GM23338 (cell line): ENCODE results near the gene LRRC28. TPM values are rescaled to one million over a fixed set of nuclear protein-coding genes. Genes with fewer than 3 reads are reported as not detected.
A peak's percentile ranks its signal among the peaks of the same experiment; 100 is the strongest.

Experiments
- ATAC-seq: fragments of 200-7000 bp; cut with Tn5 transposase; 3 replicates; pipeline ENCODE4 v1.9.1; 2020
- DNase-seq: peaks from one replicate; pipeline ENCODE4 v3.0.0-alpha.2; 2015; ENCODE audit warnings: low spot score
- H2AFZ ChIP-seq: fragments of 200-600 bp; sonication (generic); 2 replicates; pipeline ENCODE4 v1.8.0; 2016; ENCODE audit warnings: antibody characterized with exemption, mild to moderate bottlenecking, moderate library complexity
- H3F3A ChIP-seq: fragments of 200-600 bp; sonication (generic); replicated peaks from 2 replicates; pipeline ENCODE4 v1.8.0; 2017; ENCODE audit warnings: antibody characterized with exemption, mixed run types, low read depth
- H3K27ac ChIP-seq: fragments of 200-600 bp; sonication (generic); 2 replicates; pipeline ENCODE4 v1.6.1; 2016; ENCODE audit warnings: low read depth
- H3K27me3 ChIP-seq: fragments of 200-600 bp; sonication (generic); 2 replicates; pipeline ENCODE4 v1.8.0; 2016; ENCODE audit warnings: mild to moderate bottlenecking, mixed run types, moderate library complexity; ENCODE audit not compliant: insufficient read depth
- H3K36me3 ChIP-seq: fragments of 200-600 bp; sonication (generic); 2 replicates; pipeline ENCODE4 v1.8.0; 2016; ENCODE audit warnings: mild to moderate bottlenecking; ENCODE audit not compliant: insufficient read depth
- H3K4me1 ChIP-seq: fragments of 200-600 bp; sonication (generic); 2 replicates; pipeline ENCODE4 v1.8.0; 2016; ENCODE audit warnings: mild to moderate bottlenecking, moderate library complexity; ENCODE audit not compliant: insufficient read depth
- H3K4me2 ChIP-seq: fragments of 200-600 bp; sonication (generic); 2 replicates; pipeline ENCODE4 v1.7.1; 2017; ENCODE audit warnings: mixed run types
- H3K4me3 ChIP-seq: fragments of 200-600 bp; sonication (generic); 2 replicates; pipeline ENCODE4 v1.6.1; 2016; ENCODE audit warnings: mixed run types
- H3K79me2 ChIP-seq: fragments of 200-600 bp; sonication (generic); replicated peaks from 2 replicates; pipeline ENCODE4 v1.8.0; 2017; ENCODE audit warnings: mild to moderate bottlenecking; ENCODE audit not compliant: insufficient read depth
- H3K9me2 ChIP-seq: fragments of 200-600 bp; sonication (generic); 2 replicates; pipeline ENCODE4 v1.8.0; 2017; ENCODE audit not compliant: insufficient read depth
- H4K20me1 ChIP-seq: fragments of 200-600 bp; sonication (generic); replicated peaks from 2 replicates; pipeline ENCODE4 v1.8.0; 2017; ENCODE audit warnings: mild to moderate bottlenecking; ENCODE audit not compliant: insufficient read depth
- H3K27ac Mint-ChIP-seq: 2 replicates; pipeline ENCODE4 v1.8.0; 2020; ENCODE audit warnings: inconsistent platforms, mild to moderate bottlenecking, moderate library complexity, mixed read lengths
- H3K27me3 Mint-ChIP-seq: 3 replicates; pipeline ENCODE4 v1.8.0; 2022; ENCODE audit warnings: low read depth, mild to moderate bottlenecking, moderate library complexity, mixed read lengths, inconsistent platforms; ENCODE audit not compliant: insufficient read depth, poor library complexity
- H3K36me3 Mint-ChIP-seq: 3 replicates; pipeline ENCODE4 v1.8.0; 2021; ENCODE audit warnings: low read depth, mild to moderate bottlenecking, inconsistent platforms, moderate library complexity, mixed read lengths
- H3K4me1 Mint-ChIP-seq: 3 replicates; pipeline ENCODE4 v1.8.0; 2020; ENCODE audit warnings: mild to moderate bottlenecking, inconsistent platforms, mixed read lengths
- H3K4me3 Mint-ChIP-seq: 3 replicates; pipeline ENCODE4 v1.8.0; 2021; ENCODE audit warnings: moderate library complexity, mild to moderate bottlenecking, inconsistent platforms, mixed read lengths
- H3K9me3 Mint-ChIP-seq: 3 replicates; pipeline ENCODE4 v1.8.0; 2020; ENCODE audit warnings: moderate library complexity, mild to moderate bottlenecking, inconsistent platforms, mixed read lengths
- CREB1 ChIP-seq: fragments of 250-450 bp; sonication (Bioruptor Pico); IDR thresholded peaks from 2 replicates; pipeline ENCODE4 v1.5.0; 2020; ENCODE audit warnings: low read depth, mild to moderate bottlenecking, moderate library complexity
- CTCF ChIP-seq, 2 experiments: fragments of 200-600 bp in 1 of 2; sonication (generic) in 1 of 2; conservative IDR thresholded peaks; 2 replicates each; pipeline versions ENCODE4 v1.5.1 to v1.6.1; 2016 to 2017; ENCODE audit warnings: antibody characterized with exemption in 2 of 2, low read depth in 2 of 2, mild to moderate bottlenecking in 2 of 2, moderate library complexity in 1 of 2
- ETS1 ChIP-seq: IDR thresholded peaks from 2 replicates; pipeline ENCODE4 v1.6.1; 2016; ENCODE audit warnings: antibody characterized with exemption
- EZH2 ChIP-seq: fragments of 200-600 bp; sonication (generic); IDR thresholded peaks from one replicate; pipeline ENCODE4 v1.8.0; 2017; ENCODE audit warnings: antibody characterized with exemption, mild to moderate bottlenecking, low read depth; ENCODE audit not compliant: unreplicated experiment
- EZH2phosphoT487 ChIP-seq: fragments of 200-600 bp; sonication (generic); IDR thresholded peaks from one replicate; pipeline ENCODE4 v1.8.1; 2018; ENCODE audit warnings: antibody characterized with exemption; ENCODE audit not compliant: unreplicated experiment
- JUNB ChIP-seq: IDR thresholded peaks from one replicate; pipeline ENCODE4 v1.6.1; 2016; ENCODE audit warnings: antibody characterized with exemption; ENCODE audit not compliant: unreplicated experiment
- NANOG ChIP-seq: IDR thresholded peaks from 2 replicates; pipeline ENCODE4 v1.6.1; 2016; ENCODE audit warnings: antibody characterized with exemption, borderline replicate concordance
- REST ChIP-seq: IDR thresholded peaks from one replicate; pipeline ENCODE4 v1.6.1; 2018; ENCODE audit warnings: antibody characterized with exemption; ENCODE audit not compliant: unreplicated experiment
- STAT1 ChIP-seq: IDR thresholded peaks from one replicate; pipeline ENCODE4 v1.6.1; 2016; ENCODE audit warnings: antibody characterized with exemption; ENCODE audit not compliant: unreplicated experiment
- ZNF114 ChIP-seq: fragments of 250-450 bp; sonication (Bioruptor Pico); IDR thresholded peaks from 2 replicates; pipeline ENCODE4 v1.5.0; 2020; ENCODE audit warnings: mild to moderate bottlenecking, moderate library complexity
- ZNF331 ChIP-seq: fragments of 250-450 bp; sonication (Bioruptor Pico); IDR thresholded peaks from 2 replicates; pipeline ENCODE4 v1.5.0; 2020; ENCODE audit warnings: low read depth, mild to moderate bottlenecking, moderate library complexity
- polyA plus RNA-seq: library from polyadenylated mRNA; unstranded; fragments of >200 nt; fragmentation: Nextera tagmentation; extraction: Ambion mirVana; gene quantifications from 2 replicates; pipeline ENCODE4 v1.2.1, GENCODE V29; 2016
- total RNA-seq: library from RNA; depleted of rRNA; stranded (reverse); fragments of >200 nt; shearing (Covaris generic); gene quantifications from 2 replicates; pipeline ENCODE4 v1.2.3, GENCODE V29; 2014
- TF ChIP-seq, protein P1 (sequence below): fragments of 250-450 bp; sonication (Bioruptor Pico); IDR thresholded peaks from 2 replicates; pipeline ENCODE4 v1.5.0; 2020; ENCODE audit warnings: mild to moderate bottlenecking, moderate library complexity

Gene LRRC28
- total and polyA plus RNA-seq, 2 experiments from 2014 or later, result 12.9 to 28.4 TPM

GRCh38 chr15:99399061-99399460 is 147.8 kb downstream of the LRRC28 start:
- H3F3A ChIP-seq, result no peaks in the 10 kb centered on the region
- Mint-ChIP-seq H3K36me3 (no peaks in the 10 kb centered on the region; the same call in 2 of the 3 replicates), H3K27ac (no peak overlapping the region), H3K9me3 (no peaks in the 10 kb centered on the region), H3K4me1 (peaks cover 9% of the 10 kb centered on the region), H3K4me3 (no peak overlapping the region), H3K27me3 (peaks cover 2% of the 10 kb centered on the region)
- no peaks in the 10 kb centered on the region for H3K79me2 ChIP-seq
- H2AFZ ChIP-seq, result 0 out of 2 replicates have a peak overlapping the region, but pooled peaks have one; percentile 7
- no peaks in the 10 kb centered on the region for H3K4me1 ChIP-seq
- no peak overlapping the region for H3K4me2 ChIP-seq
- no peaks in the 10 kb centered on the region for H3K9me2 ChIP-seq
- DNase-seq (no peak), ATAC-seq (no peak)
- no peaks in the 10 kb centered on the region for H3K36me3 ChIP-seq
- H3K4me3 ChIP-seq, result no peak overlapping the region
- no peaks in the 10 kb centered on the region for H3K27me3 ChIP-seq
- TF ChIP-seq STAT1, result no peak
- TF ChIP-seq CTCF (conservative IDR thresholded peaks at IDR 0.05; ENCODE audit: low read depth in 2 of 2), result no peak
- TF ChIP-seq CREB1 (CRISPR knock-in tag), result no peak
- TF ChIP-seq ZNF114, result no peak
- no peak for TF ChIP-seq EZH2
- TF ChIP-seq JUNB, result no peak
- no peak for TF ChIP-seq ZNF331 (CRISPR knock-in tag)
- TF ChIP-seq REST, result no peak
- no peak for TF ChIP-seq ETS1
- TF ChIP-seq, protein P1, sequence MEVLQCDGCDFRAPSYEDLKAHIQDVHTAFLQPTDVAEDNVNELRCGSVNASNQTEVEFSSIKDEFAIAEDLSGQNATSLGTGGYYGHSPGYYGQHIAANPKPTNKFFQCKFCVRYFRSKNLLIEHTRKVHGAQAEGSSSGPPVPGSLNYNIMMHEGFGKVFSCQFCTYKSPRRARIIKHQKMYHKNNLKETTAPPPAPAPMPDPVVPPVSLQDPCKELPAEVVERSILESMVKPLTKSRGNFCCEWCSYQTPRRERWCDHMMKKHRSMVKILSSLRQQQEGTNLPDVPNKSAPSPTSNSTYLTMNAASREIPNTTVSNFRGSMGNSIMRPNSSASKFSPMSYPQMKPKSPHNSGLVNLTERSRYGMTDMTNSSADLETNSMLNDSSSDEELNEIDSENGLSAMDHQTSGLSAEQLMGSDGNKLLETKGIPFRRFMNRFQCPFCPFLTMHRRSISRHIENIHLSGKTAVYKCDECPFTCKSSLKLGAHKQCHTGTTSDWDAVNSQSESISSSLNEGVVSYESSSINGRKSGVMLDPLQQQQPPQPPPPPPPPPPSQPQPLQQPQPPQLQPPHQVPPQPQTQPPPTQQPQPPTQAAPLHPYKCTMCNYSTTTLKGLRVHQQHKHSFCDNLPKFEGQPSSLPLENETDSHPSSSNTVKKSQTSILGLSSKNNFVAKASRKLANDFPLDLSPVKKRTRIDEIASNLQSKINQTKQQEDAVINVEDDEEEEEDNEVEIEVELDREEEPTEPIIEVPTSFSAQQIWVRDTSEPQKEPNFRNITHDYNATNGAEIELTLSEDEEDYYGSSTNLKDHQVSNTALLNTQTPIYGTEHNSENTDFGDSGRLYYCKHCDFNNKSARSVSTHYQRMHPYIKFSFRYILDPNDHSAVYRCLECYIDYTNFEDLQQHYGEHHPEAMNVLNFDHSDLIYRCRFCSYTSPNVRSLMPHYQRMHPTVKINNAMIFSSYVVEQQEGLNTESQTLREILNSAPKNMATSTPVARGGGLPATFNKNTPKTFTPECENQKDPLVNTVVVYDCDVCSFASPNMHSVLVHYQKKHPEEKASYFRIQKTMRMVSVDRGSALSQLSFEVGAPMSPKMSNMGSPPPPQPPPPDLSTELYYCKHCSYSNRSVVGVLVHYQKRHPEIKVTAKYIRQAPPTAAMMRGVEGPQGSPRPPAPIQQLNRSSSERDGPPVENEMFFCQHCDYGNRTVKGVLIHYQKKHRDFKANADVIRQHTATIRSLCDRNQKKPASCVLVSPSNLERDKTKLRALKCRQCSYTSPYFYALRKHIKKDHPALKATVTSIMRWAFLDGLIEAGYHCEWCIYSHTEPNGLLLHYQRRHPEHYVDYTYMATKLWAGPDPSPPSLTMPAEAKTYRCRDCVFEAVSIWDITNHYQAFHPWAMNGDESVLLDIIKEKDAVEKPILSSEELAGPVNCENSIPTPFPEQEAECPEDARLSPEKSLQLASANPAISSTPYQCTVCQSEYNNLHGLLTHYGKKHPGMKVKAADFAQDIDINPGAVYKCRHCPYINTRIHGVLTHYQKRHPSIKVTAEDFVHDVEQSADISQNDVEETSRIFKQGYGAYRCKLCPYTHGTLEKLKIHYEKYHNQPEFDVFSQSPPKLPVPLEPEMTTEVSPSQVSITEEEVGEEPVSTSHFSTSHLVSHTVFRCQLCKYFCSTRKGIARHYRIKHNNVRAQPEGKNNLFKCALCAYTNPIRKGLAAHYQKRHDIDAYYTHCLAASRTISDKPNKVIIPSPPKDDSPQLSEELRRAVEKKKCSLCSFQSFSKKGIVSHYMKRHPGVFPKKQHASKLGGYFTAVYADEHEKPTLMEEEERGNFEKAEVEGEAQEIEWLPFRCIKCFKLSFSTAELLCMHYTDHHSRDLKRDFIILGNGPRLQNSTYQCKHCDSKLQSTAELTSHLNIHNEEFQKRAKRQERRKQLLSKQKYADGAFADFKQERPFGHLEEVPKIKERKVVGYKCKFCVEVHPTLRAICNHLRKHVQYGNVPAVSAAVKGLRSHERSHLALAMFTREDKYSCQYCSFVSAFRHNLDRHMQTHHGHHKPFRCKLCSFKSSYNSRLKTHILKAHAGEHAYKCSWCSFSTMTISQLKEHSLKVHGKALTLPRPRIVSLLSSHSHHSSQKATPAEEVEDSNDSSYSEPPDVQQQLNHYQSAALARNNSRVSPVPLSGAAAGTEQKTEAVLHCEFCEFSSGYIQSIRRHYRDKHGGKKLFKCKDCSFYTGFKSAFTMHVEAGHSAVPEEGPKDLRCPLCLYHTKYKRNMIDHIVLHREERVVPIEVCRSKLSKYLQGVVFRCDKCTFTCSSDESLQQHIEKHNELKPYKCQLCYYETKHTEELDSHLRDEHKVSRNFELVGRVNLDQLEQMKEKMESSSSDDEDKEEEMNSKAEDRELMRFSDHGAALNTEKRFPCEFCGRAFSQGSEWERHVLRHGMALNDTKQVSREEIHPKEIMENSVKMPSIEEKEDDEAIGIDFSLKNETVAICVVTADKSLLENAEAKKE (CRISPR knock-in tag), result no peak
- TF ChIP-seq EZH2phosphoT487, result no peak
- no peak for TF ChIP-seq NANOG
- no peak overlapping the region for H3K27ac ChIP-seq
- H4K20me1 ChIP-seq, result no peaks in the 10 kb centered on the region
